SHP77 (cell line): ENCODE data around the gene EHD4.

Source experiments
- DNase-seq, 2 experiments: peaks; one replicate each; lab custom pipeline; 2025; lab: John Stamatoyannopoulos, UW

The EHD4 gene

DNA sequence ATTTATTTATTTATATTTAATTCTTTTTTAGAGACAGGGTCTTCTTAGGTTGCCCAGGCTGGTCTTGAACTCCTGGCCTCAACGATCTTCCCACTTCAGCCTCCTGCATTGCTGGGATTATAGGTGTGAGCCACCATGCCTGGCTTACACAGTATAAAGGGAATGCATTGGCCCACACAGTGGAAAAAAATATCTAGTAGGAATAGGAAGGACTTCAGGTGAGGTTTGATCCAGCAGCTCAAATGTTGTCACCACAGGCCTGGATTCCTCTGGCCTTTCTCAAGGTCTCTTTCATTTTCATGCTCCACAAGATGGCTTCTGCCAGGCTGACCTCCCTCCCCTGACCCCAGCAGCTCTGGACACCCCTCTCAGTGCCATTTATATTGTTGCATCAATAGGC, 76.4 kb downstream of the EHD4 start:
- DNase-seq = no peak

DNA sequence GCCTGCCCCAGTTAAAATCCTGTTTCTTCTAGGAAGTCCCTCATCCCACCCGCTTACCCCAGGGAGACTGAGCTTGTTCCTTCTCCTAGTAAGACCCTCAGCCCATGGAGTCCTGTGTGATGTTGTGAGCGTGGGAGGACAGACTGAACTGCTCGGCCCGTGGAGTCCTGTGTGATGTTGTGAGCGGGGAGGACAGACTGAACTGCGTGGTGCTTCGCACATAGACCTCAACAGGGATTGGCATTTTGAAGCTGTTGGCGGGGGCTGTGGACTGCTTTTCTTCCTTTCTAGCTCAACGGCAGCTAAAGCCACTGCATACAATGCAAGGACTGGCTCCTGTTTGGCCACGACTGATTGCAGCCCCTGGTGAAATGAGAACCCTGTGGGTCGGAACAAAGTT, 76.9 kb downstream of the EHD4 start:
- no peak for DNase-seq

DNA sequence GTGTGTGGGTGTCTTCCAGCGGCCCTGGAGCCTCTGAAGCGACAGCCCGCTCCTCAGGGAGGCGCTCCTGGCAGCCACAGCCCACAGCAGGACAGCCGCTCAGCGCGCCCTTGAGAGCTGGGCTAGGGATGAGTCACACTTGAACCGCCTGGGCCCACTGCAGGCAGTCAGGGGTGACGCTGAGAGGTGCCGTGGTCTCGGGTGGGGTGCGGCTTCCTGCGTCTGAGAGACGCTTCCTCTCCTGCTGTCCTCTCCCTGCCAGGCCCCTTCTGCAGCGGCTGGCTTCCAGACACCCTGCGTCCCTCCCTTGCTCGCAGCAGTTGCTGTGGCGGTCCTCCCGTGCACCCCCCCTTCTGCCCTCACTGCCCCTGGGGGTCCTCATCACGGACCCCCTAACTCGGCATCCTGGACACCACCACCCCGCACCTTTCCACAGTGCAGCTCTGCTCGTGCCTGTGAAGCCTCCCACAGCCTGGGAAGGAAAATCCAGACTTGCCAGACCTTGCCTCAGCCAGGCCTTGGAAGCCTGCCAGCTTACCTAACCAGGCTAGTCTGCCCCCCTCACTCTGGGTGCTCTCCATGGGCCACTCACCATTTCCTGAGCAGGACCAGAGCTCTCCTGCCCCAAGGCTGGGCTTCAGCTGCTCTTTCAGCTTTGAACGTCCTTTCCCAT, 77.4 kb downstream of the EHD4 start:
- DNase-seq = peak; percentile 52 to 61

DNA sequence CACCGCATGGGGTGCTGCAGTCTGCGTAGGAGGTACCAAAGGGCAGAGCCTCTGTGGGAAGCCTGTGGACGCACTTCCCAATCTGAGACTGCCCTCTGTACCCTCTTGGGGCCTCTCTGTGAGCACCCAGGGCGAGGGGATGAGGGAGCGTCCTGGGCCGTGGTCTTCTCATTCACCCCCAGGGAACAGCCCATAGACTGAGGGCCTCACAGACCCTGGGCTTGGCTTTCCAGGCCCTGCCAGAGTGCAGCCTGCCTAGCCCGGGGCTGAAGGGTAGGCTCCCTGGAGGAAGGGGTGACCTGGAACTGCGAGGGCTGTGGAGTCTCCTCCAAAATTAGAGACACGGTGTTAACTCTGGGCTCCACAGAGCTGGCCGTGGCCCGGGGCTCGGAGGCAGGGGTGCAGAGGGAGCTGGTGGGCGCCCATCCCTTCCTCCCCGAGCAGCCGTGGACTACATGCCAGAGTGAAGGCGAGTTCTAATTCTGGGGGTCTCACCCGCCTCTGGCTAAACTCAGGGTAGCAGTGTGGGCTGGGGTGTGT, 78.0 kb downstream of the EHD4 start:
- no peak for DNase-seq

DNA sequence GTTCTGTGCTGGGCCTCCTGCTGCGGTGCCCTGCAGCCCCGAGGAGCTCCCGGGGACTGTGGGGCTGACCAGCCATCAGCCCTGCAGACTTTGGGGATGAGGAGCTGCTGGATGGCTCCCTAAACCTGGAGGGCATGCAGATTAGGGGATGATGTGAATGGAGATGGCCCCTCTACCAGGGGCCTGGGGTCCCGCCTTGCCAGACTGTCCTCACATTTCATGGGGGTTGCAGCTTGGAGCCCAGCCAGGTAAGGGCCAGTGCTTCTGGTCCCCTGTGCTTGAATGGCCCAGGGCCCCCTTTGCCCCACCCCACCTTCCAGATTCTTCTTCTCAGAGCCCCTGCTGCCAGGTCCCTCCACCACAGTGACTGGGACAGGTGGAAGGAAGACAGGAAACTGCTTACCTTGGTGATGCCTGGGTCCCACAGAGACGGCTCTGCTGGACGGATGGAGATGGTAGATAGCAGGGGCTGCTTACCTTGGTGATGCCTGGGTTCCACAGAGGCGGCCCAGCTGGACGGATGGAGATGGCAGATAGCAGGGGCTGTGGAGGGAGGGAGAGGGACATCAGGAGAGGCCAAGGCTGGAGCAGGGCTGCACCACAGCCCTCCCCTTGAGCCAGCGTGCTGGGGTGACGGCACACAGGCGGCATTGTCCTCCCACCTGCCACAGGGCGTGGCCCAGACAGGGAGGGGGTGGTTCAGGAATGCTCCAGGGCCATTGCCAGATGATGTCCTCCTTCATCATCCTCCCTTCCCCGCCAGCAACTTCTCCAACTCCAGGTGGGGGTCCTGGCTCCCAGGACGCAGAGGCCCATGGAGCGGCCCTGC, 78.7 kb downstream of the EHD4 start, which contains the start of gene SPTBN5:
Gene SPTBN5, minus strand, starts transcription at position 632 of the 829 bp plus-strand sequence. Its CDS starts 556 bp downstream, at position 76.
- DNase-seq = no peak

DNA sequence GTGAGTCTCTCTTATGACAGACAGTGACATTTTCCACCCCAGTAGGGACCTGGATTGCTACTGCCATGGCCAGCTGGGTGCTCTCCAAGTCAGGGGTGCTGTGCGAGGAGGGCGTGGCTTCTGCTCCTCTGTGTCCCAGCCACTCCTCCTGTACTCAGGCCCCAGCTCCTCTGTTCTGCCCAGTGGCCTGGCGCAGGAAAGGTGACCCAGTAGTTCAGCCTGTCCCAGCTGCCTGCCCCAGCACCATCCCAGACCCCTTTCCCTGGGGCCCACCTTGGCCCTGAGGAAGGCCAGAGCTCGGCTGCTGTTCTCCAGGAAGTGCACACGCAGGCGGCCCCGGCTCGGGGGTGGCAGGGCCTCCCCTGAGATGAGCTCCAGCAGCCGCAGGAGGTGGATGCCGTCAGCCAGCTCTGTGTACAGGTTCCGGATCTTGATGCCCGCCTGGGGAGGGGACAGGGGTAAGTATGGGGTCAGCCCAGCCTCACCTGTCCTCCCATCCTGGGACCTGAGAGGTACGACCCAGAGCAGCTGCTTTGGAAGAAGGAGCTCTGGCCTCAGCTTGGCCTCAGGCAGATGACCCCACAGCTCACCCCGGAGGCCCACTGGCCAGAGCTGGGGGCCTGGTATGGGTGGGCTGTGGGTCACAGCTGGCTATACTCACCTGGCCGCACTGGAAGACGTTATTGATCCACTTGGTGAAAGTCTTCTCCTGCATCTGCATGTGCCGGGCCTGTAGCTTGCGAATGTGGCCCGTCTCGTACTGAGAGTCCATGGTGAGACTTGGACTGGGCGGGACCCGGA, 79.5 kb downstream of the EHD4 start:
- DNase-seq = peak; percentile 36 to 48

DNA sequence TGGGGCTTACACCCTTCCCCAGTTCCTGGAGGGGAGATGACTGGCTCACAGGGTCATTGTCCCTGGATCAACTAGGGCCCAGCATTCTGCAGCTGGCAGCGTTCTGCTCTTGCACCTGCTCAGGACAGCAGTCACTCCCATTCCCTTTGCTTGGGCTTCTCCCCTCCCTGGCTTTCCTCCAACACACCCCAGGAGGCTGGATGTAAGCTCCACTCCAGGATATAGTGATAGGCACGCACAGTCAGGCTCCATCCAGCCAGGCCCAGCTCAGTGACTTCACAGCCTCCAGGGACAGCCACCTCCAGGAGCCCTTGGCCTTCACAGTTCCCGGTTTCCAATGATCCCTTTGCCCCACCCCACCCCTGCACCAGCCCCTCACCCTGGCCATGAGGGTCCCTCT, 80.4 kb downstream of the EHD4 start:
- DNase-seq = peak; percentile 96

DNA sequence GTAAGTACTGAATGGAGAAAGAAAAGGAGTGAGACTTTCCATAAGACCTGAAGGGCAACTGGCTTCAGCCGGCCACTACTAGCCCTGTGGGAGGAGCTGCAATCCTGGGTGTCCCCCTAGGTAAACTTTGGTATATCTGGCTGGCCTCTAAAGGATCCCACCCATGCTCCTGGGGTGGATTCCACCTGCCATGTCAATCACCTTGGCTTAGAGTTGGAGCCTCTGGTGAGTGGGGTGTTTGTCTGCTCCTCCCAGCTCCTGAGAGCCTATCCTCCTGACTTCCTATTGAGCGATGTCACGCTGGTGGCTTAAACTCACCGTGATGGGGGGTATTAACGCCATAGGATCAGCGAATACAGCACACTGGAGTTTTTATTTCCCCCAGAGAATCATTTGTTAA, 81.1 kb downstream of the EHD4 start:
- DNase-seq = no peak

DNA sequence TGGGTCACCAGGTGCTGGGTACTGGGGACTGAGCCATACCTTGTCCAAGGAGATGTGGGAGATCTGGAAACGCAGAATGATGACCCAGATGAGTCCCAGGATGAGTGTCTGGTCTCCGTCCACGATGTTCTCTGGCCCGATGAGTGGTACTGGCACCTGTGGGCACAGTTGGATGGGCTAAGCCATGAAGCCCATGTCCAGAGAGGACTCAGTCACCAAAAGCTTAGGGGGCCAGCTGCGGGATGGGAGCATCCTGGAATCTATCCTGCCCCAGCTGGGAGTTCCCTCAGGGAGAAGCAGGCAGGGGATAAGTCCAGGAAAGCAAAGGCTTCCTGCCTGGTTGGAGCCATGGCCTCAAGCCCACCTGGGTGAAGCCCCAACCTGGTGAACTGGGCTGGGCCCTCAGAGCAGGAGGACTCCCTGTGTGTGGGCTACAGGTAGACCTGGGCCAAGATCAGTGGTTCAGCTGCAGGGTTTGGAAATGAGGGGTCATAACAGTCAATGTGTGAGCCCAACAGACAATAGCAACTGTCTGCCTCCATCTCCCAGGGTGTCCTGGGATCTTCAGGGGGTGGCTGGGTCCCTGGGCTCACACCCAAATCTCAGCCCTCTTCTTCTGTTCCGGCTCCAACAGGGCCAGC, 82.2 kb downstream of the EHD4 start:
- DNase-seq = no peak

DNA sequence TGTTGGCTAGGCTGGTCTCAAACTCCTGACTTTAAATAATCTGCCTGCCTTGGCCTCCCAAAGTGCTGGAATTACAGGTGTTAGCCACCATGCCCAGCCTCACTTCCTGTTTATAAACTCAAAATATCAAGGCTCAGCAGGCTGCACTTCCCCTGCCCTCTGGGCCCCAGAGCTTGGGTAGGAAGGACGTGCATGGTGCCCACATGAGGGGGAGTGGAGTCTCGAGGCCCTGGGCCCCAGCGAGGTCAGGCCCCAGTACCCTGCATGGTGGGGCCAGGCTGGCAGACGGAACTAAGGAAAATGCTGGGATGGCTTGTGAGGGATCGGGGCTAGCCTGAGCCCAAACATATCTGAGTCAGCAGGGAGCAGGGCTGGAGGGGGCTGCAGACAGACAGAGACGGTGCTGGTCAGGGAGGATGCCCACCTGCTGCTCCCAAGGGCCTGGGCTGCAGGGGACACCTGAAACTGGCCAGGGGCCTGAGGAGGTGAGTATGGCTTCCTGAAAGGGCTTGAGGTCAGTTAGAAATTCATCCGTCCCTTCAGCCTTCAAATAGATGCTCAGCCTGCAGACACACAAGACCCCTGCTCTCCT, 83.6 kb downstream of the EHD4 start:
- DNase-seq = no peak

DNA sequence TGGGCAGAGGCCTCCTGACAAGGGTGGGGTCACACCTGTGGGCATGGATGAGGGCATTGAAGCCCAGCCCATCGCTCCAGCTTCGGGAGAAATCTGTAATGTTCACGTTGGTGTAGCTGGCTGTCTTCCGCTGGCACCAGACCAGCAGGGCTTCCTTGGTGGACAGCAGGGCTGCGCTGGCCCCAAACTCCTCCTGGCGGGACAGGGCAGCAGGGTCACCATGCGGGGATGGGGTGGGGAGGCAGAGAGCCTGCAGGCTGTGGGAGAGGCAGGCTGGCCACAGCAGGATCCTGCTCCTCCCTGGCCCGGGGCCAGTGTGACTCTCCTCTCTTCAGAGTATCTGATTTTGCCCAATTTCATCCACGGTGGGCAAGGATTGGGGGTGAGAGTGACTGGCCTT, 84.5 kb downstream of the EHD4 start:
- no peak for DNase-seq

DNA sequence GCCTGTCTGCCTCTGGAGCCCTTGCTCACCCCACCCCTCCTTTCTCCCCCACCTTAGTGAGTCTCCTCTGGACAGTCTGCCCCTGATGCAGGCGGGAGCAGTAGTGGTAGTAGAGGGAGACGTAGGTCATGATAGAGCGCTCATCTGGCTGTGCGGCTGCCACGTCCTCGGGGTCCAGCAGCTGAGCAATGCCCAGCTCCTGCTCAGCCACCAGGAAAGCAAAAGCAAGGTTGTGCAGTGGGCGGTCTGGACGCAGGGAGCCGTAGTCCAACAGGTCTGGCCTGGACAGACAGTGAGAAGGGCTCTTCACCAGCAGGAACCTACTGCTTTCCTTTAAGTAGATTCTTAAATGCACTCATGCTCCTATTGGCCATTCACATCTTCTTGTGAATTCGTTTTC, 85.2 kb downstream of the EHD4 start:
- no peak for DNase-seq

DNA sequence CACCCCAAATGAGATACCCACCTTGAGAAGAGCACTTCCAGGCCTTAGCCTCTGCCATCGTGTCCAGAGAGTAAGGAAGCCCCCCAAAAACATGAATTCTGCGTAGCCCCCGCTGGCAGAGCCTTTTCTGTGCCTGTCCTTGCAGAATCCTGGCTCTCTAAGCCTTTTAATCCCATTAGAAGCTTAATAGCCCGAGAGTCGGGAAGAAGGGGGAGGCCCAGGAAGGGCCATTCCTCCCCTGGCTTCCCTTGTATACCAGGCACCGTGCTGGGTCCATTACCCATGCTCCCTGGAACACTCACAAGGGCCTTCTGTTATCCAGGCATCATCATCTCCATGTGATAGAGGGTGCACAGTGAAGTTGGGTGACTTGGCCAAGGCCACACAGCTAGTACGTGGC, 85.6 kb downstream of the EHD4 start:
- DNase-seq = no peak

DNA sequence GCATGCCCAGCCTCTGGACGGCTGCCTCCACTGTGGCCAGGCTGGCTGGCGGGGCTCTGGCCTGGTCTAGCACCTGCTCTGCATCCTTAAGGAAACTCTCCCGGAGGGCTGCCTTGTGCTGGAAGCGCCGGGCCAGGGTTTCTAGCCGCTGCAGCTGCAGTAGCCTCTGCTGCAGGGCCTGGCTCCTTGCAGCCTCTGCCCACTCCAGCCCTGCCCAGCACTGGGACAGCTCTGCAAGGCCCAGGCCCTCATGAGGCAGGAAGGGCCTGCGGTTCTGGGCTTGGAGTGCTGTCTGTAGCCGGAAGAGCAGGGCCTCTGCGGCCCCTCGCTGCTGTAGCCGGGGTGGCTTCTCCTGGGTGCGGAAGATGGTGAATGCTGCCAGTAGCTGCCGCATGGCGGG, 86.5 kb downstream of the EHD4 start:
- no peak for DNase-seq

DNA sequence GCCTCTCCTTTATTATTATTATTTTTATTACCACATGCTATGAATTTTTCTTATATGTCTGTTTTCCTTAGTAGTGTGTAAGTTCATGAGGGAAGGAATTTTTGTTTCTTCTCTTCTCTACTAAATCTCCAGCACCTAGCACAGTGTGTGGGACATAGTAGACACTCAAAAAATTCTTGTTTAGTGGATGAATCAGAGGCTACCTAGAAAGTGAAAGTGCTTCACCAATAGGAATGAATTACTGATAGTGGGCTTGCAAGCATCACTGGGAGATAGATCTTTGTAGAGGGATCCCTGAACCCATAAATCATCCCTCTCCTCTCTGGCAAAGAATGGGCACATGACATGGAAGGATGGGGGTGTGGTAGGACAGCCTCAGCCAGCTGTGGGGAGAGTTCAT, 87.0 kb downstream of the EHD4 start:
- DNase-seq = no peak

DNA sequence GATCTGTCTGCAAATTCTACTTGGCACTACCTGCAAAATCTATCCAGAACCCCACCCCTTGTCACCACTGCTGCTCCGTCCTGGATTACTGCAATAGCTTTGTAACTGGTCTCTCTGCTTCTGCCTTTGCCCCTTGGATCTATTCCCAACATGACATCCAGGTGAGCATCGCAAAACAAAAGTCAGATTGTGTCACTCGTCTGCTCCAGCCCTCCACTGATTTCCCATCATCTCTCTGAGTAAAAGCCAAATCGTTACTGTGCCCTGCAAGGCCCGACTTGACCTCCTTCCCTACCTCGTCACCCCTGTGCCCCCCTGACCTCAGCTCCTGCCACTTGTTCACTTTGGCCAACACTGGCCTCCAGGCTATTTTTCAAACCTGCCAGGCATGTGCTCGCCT, 87.9 kb downstream of the EHD4 start:
- DNase-seq = no peak

DNA sequence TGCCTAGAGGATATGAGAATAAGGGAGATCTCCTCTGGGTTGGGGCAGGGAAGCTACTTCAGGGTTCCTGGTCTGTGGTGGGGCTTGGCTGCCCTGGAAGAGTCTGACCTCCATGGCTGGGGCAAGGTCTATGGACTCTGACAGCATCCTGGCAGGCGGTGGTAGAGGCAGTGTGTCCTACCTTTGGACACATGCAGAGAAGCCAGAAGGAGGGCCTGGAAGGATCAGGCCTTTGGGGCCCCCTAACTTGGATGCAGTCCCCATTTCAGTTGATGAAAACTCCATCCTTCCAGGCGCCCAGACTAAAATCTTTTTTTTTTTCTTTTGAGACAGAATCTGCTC, 88.9 kb downstream of the EHD4 start:
- DNase-seq = no peak

DNA sequence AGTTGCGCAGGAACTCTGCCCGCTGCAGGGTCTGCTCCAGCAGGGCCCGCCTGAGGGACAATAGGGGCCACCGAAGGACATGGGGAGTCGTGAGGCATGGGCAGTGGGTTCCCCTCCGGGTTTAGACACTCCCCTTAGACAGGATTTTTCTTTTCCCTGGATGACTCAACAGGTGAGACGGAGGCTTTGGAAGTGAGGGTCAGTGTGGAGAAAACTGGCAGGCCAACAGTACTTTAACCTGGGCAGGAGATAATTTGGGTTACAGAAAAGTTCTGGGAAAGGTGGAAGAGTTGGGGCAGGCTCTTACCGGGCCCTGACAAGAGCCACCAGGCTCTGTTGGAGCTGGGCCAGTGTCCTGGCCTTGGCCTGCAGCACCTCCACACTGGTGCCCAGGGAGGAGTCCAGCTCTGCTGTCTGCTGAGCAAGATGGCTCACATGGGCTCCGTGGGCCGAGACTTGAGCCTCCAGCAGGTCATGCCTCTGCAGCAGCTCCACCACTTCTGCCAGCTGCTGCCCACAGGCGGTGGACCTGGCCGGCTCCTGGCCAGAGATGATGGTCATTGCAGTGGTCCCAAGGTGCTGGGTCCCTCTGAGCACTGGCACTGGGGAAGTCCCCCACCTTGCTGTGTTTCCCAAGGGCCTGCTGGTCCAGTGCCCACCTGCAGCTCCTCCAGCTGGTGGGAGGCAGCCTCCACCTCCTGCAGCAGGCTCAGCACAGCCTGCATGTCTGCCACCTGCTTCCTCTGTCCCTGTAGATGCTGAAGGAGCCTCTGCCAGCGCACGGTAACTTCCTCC, 89.5 kb downstream of the EHD4 start:
- peak; percentile 36 to 65 for DNase-seq

DNA sequence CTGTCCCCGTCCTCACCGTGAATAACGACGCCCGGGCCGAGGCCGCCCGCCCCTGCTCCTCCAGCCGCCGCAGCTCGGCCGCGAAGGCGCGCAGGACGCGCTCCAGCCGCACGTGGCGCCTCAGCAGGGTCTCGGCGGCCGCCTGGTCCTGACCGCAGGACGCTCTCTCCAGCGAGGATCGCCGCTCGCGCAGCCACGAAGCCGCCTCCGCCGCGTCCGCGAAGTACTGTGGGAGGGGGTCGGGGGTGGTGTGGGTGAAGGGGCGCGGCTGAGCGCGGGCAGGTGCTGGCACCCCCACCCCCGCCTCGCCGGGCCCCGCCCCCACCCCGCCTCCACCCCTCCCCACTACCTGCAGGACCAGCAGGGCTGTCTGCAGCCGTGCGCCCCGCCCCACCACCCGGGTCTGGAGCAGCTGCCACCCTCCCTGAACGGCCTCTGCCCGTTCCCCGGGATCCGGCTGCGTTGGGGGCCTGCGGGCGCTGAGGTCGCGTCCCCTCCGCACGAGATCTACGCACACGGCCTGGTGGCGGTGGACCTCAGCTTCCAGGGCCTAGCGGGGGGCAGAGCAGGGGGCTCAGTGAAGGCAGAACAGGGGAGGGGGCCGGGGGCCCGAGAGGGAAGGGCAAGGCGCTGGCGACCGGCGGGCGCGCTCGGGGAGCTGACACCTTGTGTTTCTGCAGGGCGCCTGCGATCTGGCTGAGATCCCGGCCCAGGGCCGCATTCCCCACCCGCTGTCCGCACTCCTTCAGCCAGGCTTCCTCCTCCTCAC, 90.3 kb downstream of the EHD4 start:
- DNase-seq = no peak

DNA sequence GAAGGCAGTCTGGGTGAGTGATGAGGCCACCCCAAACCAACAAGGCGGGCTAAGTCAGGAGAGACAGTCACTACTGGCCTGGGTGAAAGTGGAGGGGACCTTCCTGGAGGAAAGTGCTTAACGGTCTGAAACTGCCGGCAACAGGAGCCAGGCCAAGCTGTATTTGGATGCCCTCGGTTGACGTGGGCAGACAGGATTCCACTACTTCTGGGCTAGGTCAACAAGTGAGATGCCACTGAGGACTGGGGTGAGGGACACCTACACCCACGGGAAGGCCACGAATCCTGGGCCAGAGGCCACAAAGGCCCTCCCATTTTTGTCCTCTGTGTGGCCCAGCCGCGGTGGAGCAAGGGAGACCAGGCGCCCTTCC, 90.8 kb downstream of the EHD4 start:
- no peak for DNase-seq
